Measurements from ENCODE around the gene TBC1D22A.

- TF ChIP-seq, protein P1, sequence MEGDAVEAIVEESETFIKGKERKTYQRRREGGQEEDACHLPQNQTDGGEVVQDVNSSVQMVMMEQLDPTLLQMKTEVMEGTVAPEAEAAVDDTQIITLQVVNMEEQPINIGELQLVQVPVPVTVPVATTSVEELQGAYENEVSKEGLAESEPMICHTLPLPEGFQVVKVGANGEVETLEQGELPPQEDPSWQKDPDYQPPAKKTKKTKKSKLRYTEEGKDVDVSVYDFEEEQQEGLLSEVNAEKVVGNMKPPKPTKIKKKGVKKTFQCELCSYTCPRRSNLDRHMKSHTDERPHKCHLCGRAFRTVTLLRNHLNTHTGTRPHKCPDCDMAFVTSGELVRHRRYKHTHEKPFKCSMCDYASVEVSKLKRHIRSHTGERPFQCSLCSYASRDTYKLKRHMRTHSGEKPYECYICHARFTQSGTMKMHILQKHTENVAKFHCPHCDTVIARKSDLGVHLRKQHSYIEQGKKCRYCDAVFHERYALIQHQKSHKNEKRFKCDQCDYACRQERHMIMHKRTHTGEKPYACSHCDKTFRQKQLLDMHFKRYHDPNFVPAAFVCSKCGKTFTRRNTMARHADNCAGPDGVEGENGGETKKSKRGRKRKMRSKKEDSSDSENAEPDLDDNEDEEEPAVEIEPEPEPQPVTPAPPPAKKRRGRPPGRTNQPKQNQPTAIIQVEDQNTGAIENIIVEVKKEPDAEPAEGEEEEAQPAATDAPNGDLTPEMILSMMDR (IDR thresholded peaks at IDR 0.05; ENCODE audit: poor library complexity), result no peak
- no peak for TF ChIP-seq EZH2 (IDR thresholded peaks at IDR 0.05; ENCODE audit: borderline replicate concordance)
Measured at GRCh38 chr22:46753761-46754109, 8.7 kb upstream of the TBC1D22A start.
